Tibial nerve (tissue), 4 donors: ENCODE measurements around the gene ARMC8. TPM values are rescaled to one million over a fixed set of nuclear protein-coding genes. Genes with fewer than 3 reads are reported as not detected.
"Not testable (repeated sequence)": the region's sequence is repeated elsewhere in the genome, so short reads cannot be mapped to it uniquely, and the experiment has no call there.

Source experiments
- DNase-seq, 2 donors: peaks; one replicate each; pipeline ENCODE4 v3.0.0-alpha.2; 2019; ENCODE audit warnings: low spot score in 2 of 2
- H3K27ac ChIP-seq, 4 donors: fragments of 200-600 bp; sonication (generic) in 3 of 4; one replicate each; pipeline ENCODE4 v1.5.1; 2017 to 2019; ENCODE audit warnings: mild to moderate bottlenecking in 1 of 4
- H3K27me3 ChIP-seq, 2 donors: fragments of 200-600 bp; sonication (generic) in 1 of 2; one replicate each; pipeline versions ENCODE4 v1.5.1 to v1.6.0; 2017 to 2019
- H3K36me3 ChIP-seq, 3 donors: fragments of 200-600 bp; sonication (generic); one replicate each; pipeline ENCODE4 v1.5.1; 2018 to 2019
- H3K4me1 ChIP-seq, 4 donors: fragments of 200-600 bp; sonication (generic) in 3 of 4; one replicate each; pipeline ENCODE4 v1.5.1; 2017 to 2019
- H3K4me3 ChIP-seq, 4 donors: fragments of 200-600 bp; sonication (generic) in 3 of 4; one replicate each; pipeline ENCODE4 v1.5.1; 2017 to 2019; ENCODE audit warnings: mild to moderate bottlenecking in 1 of 4, moderate library complexity in 1 of 4
- H3K9me3 ChIP-seq, 4 donors: fragments of 200-600 bp; sonication (generic) in 3 of 4; one replicate each; pipeline ENCODE4 v1.5.1; 2017 to 2019
- CTCF ChIP-seq, 5 experiments: fragments of 200-600 bp in 3 of 5; fragments of 450-650 bp in 2 of 5; sonication (generic) in 3 of 5; IDR thresholded peaks; one replicate each; pipeline ENCODE4 v1.5.1; 2016 to 2019; ENCODE audit warnings: antibody characterized with exemption in 5 of 5, mild to moderate bottlenecking in 3 of 5, moderate library complexity in 2 of 5
- EP300 ChIP-seq, 2 donors: sonication (generic); formaldehyde crosslinking; IDR thresholded peaks; one replicate each; pipeline ENCODE4 v1.6.1; 2017; ENCODE audit warnings: antibody characterized with exemption in 2 of 2, mild to moderate bottlenecking in 1 of 2
- POLR2A ChIP-seq, 2 donors: fragments of 450-650 bp; IDR thresholded peaks; one replicate each; pipeline ENCODE4 v1.6.1; 2017; ENCODE audit warnings: antibody characterized with exemption in 2 of 2, mild to moderate bottlenecking in 2 of 2, moderate library complexity in 2 of 2
- WGBS, 2 donors: methylation state at CpG; one replicate each; pipeline ENCODE4 v1.1.5; 2018; 5-methylcytosine and 5-hydroxymethylcytosine counted together
- total RNA-seq, 4 donors: library from RNA; depleted of rRNA; stranded (reverse); fragments of >200 nt; gene quantifications; one replicate each; pipeline ENCODE4 v1.1.0, GENCODE V29; 2016

ARMC8 gene
- 10 to 100 TPM; 47.3 to 69.6 (median 55.7) TPM for total RNA-seq

GRCh38 chr3:138187296-138188012, at the start of gene ARMC8:
TSS of gene ARMC8 (plus strand) at chr3:138187301. CDS start at chr3:138187555, 254 bp downstream.
- peak in 1 of 2 donors; percentile 22 for DNase-seq

GRCh38 chr3:138137861-138138260, 49.2 kb upstream of the ARMC8 start:
- 64 to 68% methylated on average over 2 of the region's 2 CpGs for WGBS, 2 donors

More at GRCh38 chr3:138187296-138188012, at the start of gene ARMC8:
- Histone ChIP-seq H3K36me3 (peaks cover 0 to 3% (median 0%) of the 10 kb centered on the region in 3 donors), H3K4me3 (peak within 1 kb of the TSS; percentile 53 to 92 (median 82)), H3K27ac (peak within 1 kb of the TSS; percentile 59 to 96 (median 93)), H3K9me3 (no peaks in the 10 kb centered on the region), H3K4me1 (peaks cover 0 to 44% (median 11%) of the 10 kb centered on the region in 4 donors), H3K27me3 (no peaks in the 10 kb centered on the region)
- WGBS, 2 donors = 0 to 1% methylated on average over 44 to 54 of the region's 59 CpGs
- TF ChIP-seq CTCF (IDR thresholded peaks at IDR 0.05) (no peak), EP300 (IDR thresholded peaks at IDR 0.05) (peak; percentile 56 to 91), POLR2A (IDR thresholded peaks at IDR 0.05) (peak in 1 of 2 donors; percentile 63)

GRCh38 chr3:138139691-138140090, 47.4 kb upstream of the ARMC8 start:
- no peak overlapping the region for H3K27ac ChIP-seq
- no peaks in the 10 kb centered on the region for H3K36me3 ChIP-seq
- no peaks in the 10 kb centered on the region for H3K4me1 ChIP-seq
- H3K27me3 ChIP-seq = no peaks in the 10 kb centered on the region
- H3K9me3 ChIP-seq = no peaks in the 10 kb centered on the region
- TF ChIP-seq CTCF (IDR thresholded peaks at IDR 0.05) (no peak), EP300 (IDR thresholded peaks at IDR 0.05) (no peak), POLR2A (IDR thresholded peaks at IDR 0.05) (no peak)
- 40% methylated on average over 2 of the region's 2 CpGs for WGBS, 2 donors
- no peak for DNase-seq
- no peak overlapping the region for H3K4me3 ChIP-seq

More at GRCh38 chr3:138137861-138138260, 49.2 kb upstream of the ARMC8 start:
- Histone ChIP-seq H3K4me3 (no peak overlapping the region), H3K36me3 (no peaks in the 10 kb centered on the region), H3K4me1 (no peaks in the 10 kb centered on the region), H3K27me3 (no peaks in the 10 kb centered on the region), H3K27ac (no peak overlapping the region), H3K9me3 (no peaks in the 10 kb centered on the region)
- no peak for TF ChIP-seq POLR2A (IDR thresholded peaks at IDR 0.05)
- TF ChIP-seq EP300 (IDR thresholded peaks at IDR 0.05) = no peak
- TF ChIP-seq CTCF (IDR thresholded peaks at IDR 0.05) = no peak
- DNase-seq = no peak

GRCh38 chr3:138140940-138141339, 46.2 kb upstream of the ARMC8 start:
- Histone ChIP-seq H3K36me3 (no peaks in the 10 kb centered on the region), H3K4me1 (no peaks in the 10 kb centered on the region)

GRCh38 chr3:138142181-138142580, 44.9 kb upstream of the ARMC8 start:
- H3K4me1 ChIP-seq, H3K9me3 ChIP-seq, H3K4me3 ChIP-seq, H3K27me3 ChIP-seq, H3K27ac ChIP-seq, DNase-seq, H3K36me3 ChIP-seq: not testable (repeated sequence)
- 92 to 94% methylated on average over 3 of the region's 3 CpGs for WGBS, 2 donors

More at GRCh38 chr3:138140940-138141339, 46.2 kb upstream of the ARMC8 start:
- Histone ChIP-seq H3K27me3 (no peaks in the 10 kb centered on the region), H3K4me3 (no peak overlapping the region), H3K27ac (no peak overlapping the region), H3K9me3 (no peaks in the 10 kb centered on the region)
- no peak for DNase-seq
- TF ChIP-seq CTCF (IDR thresholded peaks at IDR 0.05) (no peak), EP300 (IDR thresholded peaks at IDR 0.05) (no peak), POLR2A (IDR thresholded peaks at IDR 0.05) (no peak)
